Right atrium auricular region (tissue), 2 donors: ENCODE data around the gene CHMP4B. TPM values are rescaled to one million over a fixed set of nuclear protein-coding genes. Genes with fewer than 3 reads are reported as not detected.

ENCODE experiments used
- DNase-seq: peaks from one replicate; pipeline ENCODE4 v3.0.0-alpha.2; 2019; ENCODE audit warnings: low spot score
- H3K27ac ChIP-seq, 2 donors: fragments of 200-600 bp; sonication (generic); 1 replicate in 1 of 2; 2 replicates in 1 of 2; pipeline ENCODE4 v1.5.1; 2016 to 2019
- H3K27me3 ChIP-seq, 2 donors: fragments of 200-600 bp; sonication (generic); one replicate each; pipeline versions ENCODE4 v1.5.1 to v1.6.0; 2017 to 2019
- H3K36me3 ChIP-seq: fragments of 200-600 bp; sonication (generic); one replicate; pipeline ENCODE4 v1.5.1; 2016
- H3K4me1 ChIP-seq, 2 donors: fragments of 200-600 bp; sonication (generic); one replicate each; pipeline versions ENCODE4 v1.5.1 to v1.6.0; 2017 to 2019
- H3K4me3 ChIP-seq, 2 donors: fragments of 200-600 bp; sonication (generic); 1 replicate in 1 of 2; 2 replicates in 1 of 2; pipeline ENCODE4 v1.5.1; 2017 to 2019; ENCODE audit warnings: mild to moderate bottlenecking in 1 of 2, moderate library complexity in 1 of 2
- H3K9me3 ChIP-seq, 2 donors: fragments of 200-600 bp; sonication (generic); one replicate each; pipeline ENCODE4 v1.5.1; 2019
- total RNA-seq, 2 donors: library from RNA; depleted of rRNA; stranded (reverse); fragments of >200 nt; gene quantifications; one replicate each; pipeline ENCODE4 v1.1.0, GENCODE V29; 2016
- TF ChIP-seq, protein P1 (sequence below), 2 donors: fragments of 200-600 bp; sonication (generic); IDR thresholded peaks; one replicate each; pipeline ENCODE4 v1.5.1; 2019; ENCODE audit warnings: antibody characterized with exemption in 2 of 2

CHMP4B gene, protein sequence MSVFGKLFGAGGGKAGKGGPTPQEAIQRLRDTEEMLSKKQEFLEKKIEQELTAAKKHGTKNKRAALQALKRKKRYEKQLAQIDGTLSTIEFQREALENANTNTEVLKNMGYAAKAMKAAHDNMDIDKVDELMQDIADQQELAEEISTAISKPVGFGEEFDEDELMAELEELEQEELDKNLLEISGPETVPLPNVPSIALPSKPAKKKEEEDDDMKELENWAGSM
- 10 to 100 TPM; 57.0 to 79.5 TPM for total RNA-seq

DNA sequence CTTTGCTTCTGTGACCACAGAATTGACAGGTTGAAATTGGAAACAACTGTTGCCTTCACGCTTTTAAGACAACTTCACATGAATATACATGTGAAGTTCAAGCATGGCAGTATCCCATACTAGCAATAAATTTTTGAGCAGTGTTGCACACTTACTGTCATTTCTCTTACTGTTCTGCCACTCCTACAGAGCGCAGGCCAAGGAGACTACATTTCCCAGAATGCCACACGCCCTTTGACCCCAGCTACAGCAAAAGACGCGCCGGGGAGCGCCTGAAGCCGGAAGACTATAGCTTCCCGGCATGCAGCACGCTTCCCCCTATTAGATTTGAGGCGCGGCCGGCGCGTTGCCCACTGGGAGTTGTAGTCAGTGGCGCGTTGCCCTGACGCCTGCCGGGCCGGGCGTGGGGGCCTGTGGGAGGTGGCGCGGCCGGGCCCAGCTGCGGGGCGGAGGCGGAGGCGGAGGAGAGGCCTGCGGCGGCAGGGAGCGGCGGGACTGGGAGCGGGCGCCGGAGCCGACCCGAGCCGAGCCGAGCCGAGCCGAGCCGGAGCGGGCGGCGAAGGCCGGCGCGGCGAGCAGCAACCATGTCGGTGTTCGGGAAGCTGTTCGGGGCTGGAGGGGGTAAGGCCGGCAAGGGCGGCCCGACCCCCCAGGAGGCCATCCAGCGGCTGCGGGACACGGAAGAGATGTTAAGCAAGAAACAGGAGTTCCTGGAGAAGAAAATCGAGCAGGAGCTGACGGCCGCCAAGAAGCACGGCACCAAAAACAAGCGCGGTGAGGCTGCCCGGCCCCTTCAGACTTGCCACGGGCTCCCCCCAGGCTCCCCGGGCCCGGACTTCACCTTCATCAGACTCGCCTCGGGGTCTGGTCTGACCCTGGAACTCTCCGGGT is at the start of gene CHMP4B:
CHMP4B (plus strand) TSS at position 464 of the 891 bp plus-strand sequence; CDS start at position 585, 121 bp downstream.
- H3K9me3 ChIP-seq: no peaks in the 10 kb centered on the region
- peak within 1 kb of the TSS; percentile 82 to 91 for H3K4me3 ChIP-seq
- TF ChIP-seq, protein P1, sequence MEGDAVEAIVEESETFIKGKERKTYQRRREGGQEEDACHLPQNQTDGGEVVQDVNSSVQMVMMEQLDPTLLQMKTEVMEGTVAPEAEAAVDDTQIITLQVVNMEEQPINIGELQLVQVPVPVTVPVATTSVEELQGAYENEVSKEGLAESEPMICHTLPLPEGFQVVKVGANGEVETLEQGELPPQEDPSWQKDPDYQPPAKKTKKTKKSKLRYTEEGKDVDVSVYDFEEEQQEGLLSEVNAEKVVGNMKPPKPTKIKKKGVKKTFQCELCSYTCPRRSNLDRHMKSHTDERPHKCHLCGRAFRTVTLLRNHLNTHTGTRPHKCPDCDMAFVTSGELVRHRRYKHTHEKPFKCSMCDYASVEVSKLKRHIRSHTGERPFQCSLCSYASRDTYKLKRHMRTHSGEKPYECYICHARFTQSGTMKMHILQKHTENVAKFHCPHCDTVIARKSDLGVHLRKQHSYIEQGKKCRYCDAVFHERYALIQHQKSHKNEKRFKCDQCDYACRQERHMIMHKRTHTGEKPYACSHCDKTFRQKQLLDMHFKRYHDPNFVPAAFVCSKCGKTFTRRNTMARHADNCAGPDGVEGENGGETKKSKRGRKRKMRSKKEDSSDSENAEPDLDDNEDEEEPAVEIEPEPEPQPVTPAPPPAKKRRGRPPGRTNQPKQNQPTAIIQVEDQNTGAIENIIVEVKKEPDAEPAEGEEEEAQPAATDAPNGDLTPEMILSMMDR (IDR thresholded peaks at IDR 0.05): no peak
- H3K4me1 ChIP-seq: peaks cover 0 to 35% of the 10 kb centered on the region in 2 donors
- no peaks in the 10 kb centered on the region for H3K27me3 ChIP-seq
- no peaks in the 10 kb centered on the region for H3K36me3 ChIP-seq
- peak; percentile 99 for DNase-seq
- H3K27ac ChIP-seq: peak within 1 kb of the TSS; percentile 87 to 89

- TF ChIP-seq, protein P1 (IDR thresholded peaks at IDR 0.05): no peak
Measured at GRCh38 chr20:33761698-33762250, 49.4 kb upstream of the CHMP4B start.

DNA sequence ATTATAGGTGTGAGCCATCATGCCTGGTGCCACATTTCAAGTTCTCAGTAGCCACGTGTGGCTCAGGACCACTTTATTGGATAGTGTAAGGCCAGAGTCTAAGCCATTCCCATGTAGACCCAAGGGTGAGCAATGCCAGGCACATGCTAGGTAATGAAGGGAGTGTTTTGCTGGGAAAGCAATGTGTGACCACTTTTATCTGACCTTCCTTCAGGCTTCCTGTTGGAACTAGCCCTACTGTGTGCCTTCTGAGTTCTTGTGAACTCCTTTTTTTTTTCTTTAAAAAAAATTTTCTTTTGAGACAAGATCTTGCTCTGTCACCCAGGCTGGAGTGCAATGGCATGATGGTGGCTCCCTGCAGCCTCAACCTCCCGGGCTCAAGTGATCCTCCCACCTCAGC is 46.0 kb upstream of the CHMP4B start:
- no peak overlapping the region for H3K4me3 ChIP-seq
- TF ChIP-seq, protein P1 (IDR thresholded peaks at IDR 0.05): no peak
- H3K27ac ChIP-seq: no peak overlapping the region
- peaks cover 12% of the 10 kb centered on the region for H3K36me3 ChIP-seq
- DNase-seq: no peak
- H3K9me3 ChIP-seq: no peaks in the 10 kb centered on the region
- H3K27me3 ChIP-seq: no peaks in the 10 kb centered on the region
- H3K4me1 ChIP-seq: no peaks in the 10 kb centered on the region

More at GRCh38 chr20:33761698-33762250, 49.4 kb upstream of the CHMP4B start:
- Histone ChIP-seq H3K36me3 (peaks cover 17% of the 10 kb centered on the region), H3K4me1 (no peaks in the 10 kb centered on the region), H3K4me3 (no peak overlapping the region), H3K27me3 (no peaks in the 10 kb centered on the region), H3K27ac (no peak overlapping the region), H3K9me3 (peaks cover 0 to 7% of the 10 kb centered on the region in 2 donors)
- no peak for DNase-seq

DNA sequence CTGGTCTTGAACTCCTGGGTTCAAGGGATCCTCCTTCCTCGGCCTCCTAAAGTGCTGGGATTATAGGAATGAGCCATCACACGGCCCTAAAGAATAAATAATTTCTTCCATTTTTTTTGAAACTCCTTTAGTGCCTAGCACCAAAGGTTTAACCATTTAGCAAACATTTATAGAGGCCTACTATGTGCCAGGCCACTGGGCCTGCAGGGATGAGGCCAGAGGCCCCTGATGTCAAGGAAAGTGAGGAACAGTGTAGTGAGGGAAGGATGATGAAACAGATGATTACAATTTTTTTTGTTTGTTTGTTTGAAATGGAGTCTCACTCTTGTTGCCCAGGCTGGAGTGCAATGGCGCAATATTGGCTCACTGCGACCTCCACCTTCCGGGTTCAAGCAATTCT is 45.6 kb upstream of the CHMP4B start:
- Histone ChIP-seq H3K27ac (no peak overlapping the region), H3K4me3 (no peak overlapping the region), H3K4me1 (no peaks in the 10 kb centered on the region), H3K27me3 (no peaks in the 10 kb centered on the region), H3K9me3 (no peaks in the 10 kb centered on the region), H3K36me3 (peaks cover 12% of the 10 kb centered on the region)
- DNase-seq: no peak
- TF ChIP-seq, protein P1 (IDR thresholded peaks at IDR 0.05): no peak

DNA sequence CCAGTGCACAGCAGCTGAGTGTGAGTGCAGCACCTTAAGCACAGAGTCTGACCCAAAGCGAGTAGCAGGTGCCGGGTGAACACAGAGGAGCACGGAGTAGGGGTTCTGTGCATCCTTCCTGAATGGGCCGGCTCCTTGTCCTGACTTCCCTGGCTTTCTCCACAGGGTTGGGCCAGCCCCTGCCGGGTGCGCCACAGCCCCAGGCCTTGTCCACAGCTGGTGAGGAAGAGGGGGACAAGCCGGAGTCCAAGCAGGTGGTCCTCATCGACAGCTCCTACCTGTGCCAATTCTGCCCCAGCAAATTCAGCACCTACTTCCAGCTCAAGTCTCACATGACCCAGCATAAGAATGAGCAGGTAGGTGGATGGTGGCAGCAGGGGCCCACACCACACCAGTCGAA is 44.5 kb upstream of the CHMP4B start:
- Histone ChIP-seq H3K4me3 (no peak overlapping the region), H3K9me3 (no peaks in the 10 kb centered on the region), H3K27me3 (no peaks in the 10 kb centered on the region), H3K4me1 (no peaks in the 10 kb centered on the region), H3K36me3 (peaks cover 12% of the 10 kb centered on the region), H3K27ac (no peak overlapping the region)
- no peak for DNase-seq
- TF ChIP-seq, protein P1 (IDR thresholded peaks at IDR 0.05): no peak
